T-helper 1 cell treated with Interleukin-12 subunit alpha and Interleukin-12 subunit beta and Interleukin-4 antibody, amounts not matched to agents 30 μg/mL and 1 μg/mL, for 36 hours (primary cell): ENCODE measurements around the gene TFG.

Source experiments
- H3K27ac Mint-ChIP-seq: one replicate; pipeline ENCODE4 v1.8.0; 2021; ENCODE audit warnings: mild to moderate bottlenecking, mixed read lengths
- H3K27me3 Mint-ChIP-seq: one replicate; pipeline ENCODE4 v1.8.0; 2021; ENCODE audit warnings: low read depth, mixed read lengths
- H3K36me3 Mint-ChIP-seq: one replicate; pipeline ENCODE4 v1.8.0; 2021; ENCODE audit warnings: low read depth, mixed read lengths
- H3K4me1 Mint-ChIP-seq: one replicate; pipeline ENCODE4 v1.8.0; 2021; ENCODE audit warnings: low read depth, mixed read lengths
- H3K4me3 Mint-ChIP-seq: one replicate; pipeline ENCODE4 v1.8.0; 2021; ENCODE audit warnings: mild to moderate bottlenecking, moderate library complexity, mixed read lengths
- H3K9me3 Mint-ChIP-seq: one replicate; pipeline ENCODE4 v1.8.0; 2021; ENCODE audit warnings: mixed read lengths

Gene TFG

GRCh38 chr3:100780071-100780622, 70.9 kb downstream of the TFG start:
- Mint-ChIP-seq H3K36me3 (no peaks in the 10 kb centered on the region), H3K9me3 (peaks cover 3% of the 10 kb centered on the region), H3K27ac (no peak overlapping the region), H3K27me3 (no peaks in the 10 kb centered on the region), H3K4me1 (no peaks in the 10 kb centered on the region), H3K4me3 (no peak overlapping the region)

- Mint-ChIP-seq H3K27me3 (no peaks in the 10 kb centered on the region), H3K4me3 (no peak overlapping the region), H3K27ac (no peak overlapping the region), H3K36me3 (no peaks in the 10 kb centered on the region), H3K9me3 (peaks cover 7% of the 10 kb centered on the region), H3K4me1 (no peaks in the 10 kb centered on the region)
These were observed 72.0 kb downstream of the TFG start for GRCh38 chr3:100781301-100781700.

GRCh38 chr3:100782348-100782747, 73.1 kb downstream of the TFG start:
- no peaks in the 10 kb centered on the region for H3K27me3 Mint-ChIP-seq
- no peaks in the 10 kb centered on the region for H3K4me1 Mint-ChIP-seq
- H3K4me3 Mint-ChIP-seq = no peak overlapping the region
- no peaks in the 10 kb centered on the region for H3K36me3 Mint-ChIP-seq
- no peak overlapping the region for H3K27ac Mint-ChIP-seq
- H3K9me3 Mint-ChIP-seq = peaks cover 7% of the 10 kb centered on the region

- H3K27me3 Mint-ChIP-seq = no peaks in the 10 kb centered on the region
- H3K9me3 Mint-ChIP-seq = peaks cover 7% of the 10 kb centered on the region
- H3K36me3 Mint-ChIP-seq = no peaks in the 10 kb centered on the region
- H3K4me1 Mint-ChIP-seq = no peaks in the 10 kb centered on the region
- no peak overlapping the region for H3K4me3 Mint-ChIP-seq
- H3K27ac Mint-ChIP-seq = no peak overlapping the region
These were observed 73.6 kb downstream of the TFG start for GRCh38 chr3:100782906-100783305.

GRCh38 chr3:100783619-100784018, 74.3 kb downstream of the TFG start:
- Mint-ChIP-seq H3K4me1 (no peaks in the 10 kb centered on the region), H3K36me3 (no peaks in the 10 kb centered on the region), H3K4me3 (no peak overlapping the region), H3K27me3 (no peaks in the 10 kb centered on the region), H3K9me3 (peaks cover 7% of the 10 kb centered on the region), H3K27ac (no peak overlapping the region)

- Mint-ChIP-seq H3K4me3 (no peak overlapping the region), H3K27me3 (peaks cover 9% of the 10 kb centered on the region), H3K9me3 (peaks cover 6% of the 10 kb centered on the region), H3K4me1 (no peaks in the 10 kb centered on the region), H3K27ac (no peak overlapping the region), H3K36me3 (no peaks in the 10 kb centered on the region)
These were observed 80.3 kb downstream of the TFG start for GRCh38 chr3:100789579-100789978.

GRCh38 chr3:100796556-100796955, 87.3 kb downstream of the TFG start:
- Mint-ChIP-seq H3K9me3 (no peaks in the 10 kb centered on the region), H3K4me3 (no peak overlapping the region), H3K27ac (no peak overlapping the region), H3K4me1 (peaks cover 4% of the 10 kb centered on the region), H3K36me3 (no peaks in the 10 kb centered on the region), H3K27me3 (peaks cover 9% of the 10 kb centered on the region)

- H3K4me1 Mint-ChIP-seq = peaks cover 4% of the 10 kb centered on the region
- no peaks in the 10 kb centered on the region for H3K36me3 Mint-ChIP-seq
- H3K27me3 Mint-ChIP-seq = no peaks in the 10 kb centered on the region
- no peak overlapping the region for H3K27ac Mint-ChIP-seq
- no peak overlapping the region for H3K4me3 Mint-ChIP-seq
- no peaks in the 10 kb centered on the region for H3K9me3 Mint-ChIP-seq
These were observed 88.7 kb downstream of the TFG start for GRCh38 chr3:100798012-100798411.
